WTC11 (cell line): ENCODE results near the gene RNF44. TPM values are rescaled to one million over a fixed set of nuclear protein-coding genes. Genes with fewer than 3 reads are reported as not detected.

Experiments used
- ATAC-seq: fragments of 200-7000 bp; cut with Tn5 transposase; 2 replicates; pipeline ENCODE4 v1.10.0; 2021; ENCODE audit warnings: mild to moderate bottlenecking, moderate library complexity
- CTCF ChIA-PET: fragments of 300-600 bp; sonication (Branson Sonifier 250); formaldehyde crosslinking; loops from one replicate; lab custom pipeline; 2021; ENCODE audit warnings: antibody characterized with exemption; lab: Charles Lee
- POLR2A ChIA-PET: fragments of 350-600 bp; sonication (Branson Sonifier 250); formaldehyde crosslinking; loops from one replicate; lab custom pipeline; 2021; ENCODE audit warnings: antibody characterized with exemption; lab: Charles Lee
- DNase-seq: peaks from one replicate; pipeline ENCODE4 v3.0.0; 2021; ENCODE audit warnings: low spot score
- H3K27ac Mint-ChIP-seq: 2 replicates; pipeline ENCODE4 v1.8.0; 2021; ENCODE audit warnings: mixed read lengths
- H3K27me3 Mint-ChIP-seq: 2 replicates; pipeline ENCODE4 v1.8.0; 2021; ENCODE audit warnings: low read depth, mild to moderate bottlenecking, moderate library complexity, mixed read lengths
- H3K36me3 Mint-ChIP-seq: 2 replicates; pipeline ENCODE4 v1.8.0; 2021; ENCODE audit warnings: mixed read lengths
- H3K4me1 Mint-ChIP-seq: 2 replicates; pipeline ENCODE4 v1.8.0; 2022; ENCODE audit warnings: mixed read lengths
- H3K4me3 Mint-ChIP-seq: 2 replicates; pipeline ENCODE4 v1.8.0; 2021; ENCODE audit warnings: mild to moderate bottlenecking, moderate library complexity, mixed read lengths
- H3K9me3 Mint-ChIP-seq: 2 replicates; pipeline ENCODE4 v1.8.0; 2021; ENCODE audit warnings: mixed read lengths
- ATF6 ChIP-seq: sonication (generic); formaldehyde crosslinking; IDR thresholded peaks from 2 replicates; pipeline ENCODE4 v1.8.1; 2023; ENCODE audit warnings: mild to moderate bottlenecking, missing genetic modification reagents
- CBFB ChIP-seq: sonication (generic); formaldehyde crosslinking; IDR thresholded peaks from 2 replicates; pipeline ENCODE4 v1.8.1; 2022; ENCODE audit warnings: mild to moderate bottlenecking, low read depth, missing genetic modification reagents
- CDX4 ChIP-seq: fragments of 250-450 bp; sonication (Bioruptor Pico); IDR thresholded peaks from 2 replicates; pipeline ENCODE4 v1.9.0; 2021; ENCODE audit warnings: moderate library complexity, mild to moderate bottlenecking, inconsistent platforms, borderline replicate concordance
- E2F4 ChIP-seq: sonication (generic); formaldehyde crosslinking; IDR thresholded peaks from 2 replicates; pipeline ENCODE4 v1.8.1; 2022; ENCODE audit warnings: low read depth, mild to moderate bottlenecking, moderate library complexity, missing genetic modification reagents, borderline replicate concordance
- E2F5 ChIP-seq: sonication (generic); formaldehyde crosslinking; IDR thresholded peaks from 2 replicates; pipeline ENCODE4 v1.8.1; 2022; ENCODE audit warnings: mild to moderate bottlenecking, moderate library complexity, missing genetic modification reagents
- ERG ChIP-seq: fragments of 250-450 bp; sonication (Bioruptor Pico); IDR thresholded peaks from 2 replicates; pipeline ENCODE4 v1.8.0; 2021; ENCODE audit warnings: mild to moderate bottlenecking
- ETV6 ChIP-seq: sonication (generic); formaldehyde crosslinking; IDR thresholded peaks from 2 replicates; pipeline ENCODE4 v1.8.1; 2022; ENCODE audit warnings: mild to moderate bottlenecking, missing genetic modification reagents
- FOXJ3 ChIP-seq: sonication (generic); formaldehyde crosslinking; IDR thresholded peaks from 2 replicates; pipeline ENCODE4 v1.9.0; 2021; ENCODE audit warnings: missing genetic modification reagents, mild to moderate bottlenecking, borderline replicate concordance
- FOXP4 ChIP-seq: sonication (generic); formaldehyde crosslinking; IDR thresholded peaks from 2 replicates; pipeline ENCODE4 v1.8.0; 2022; ENCODE audit warnings: mild to moderate bottlenecking, missing genetic modification reagents
- GABPB1 ChIP-seq: sonication (generic); formaldehyde crosslinking; IDR thresholded peaks from 2 replicates; pipeline ENCODE4 v1.8.1; 2023; ENCODE audit warnings: mild to moderate bottlenecking, missing genetic modification reagents
- GTF2I ChIP-seq: fragments of 250-450 bp; sonication (Bioruptor Pico); conservative IDR thresholded peaks from 2 replicates; pipeline ENCODE4 v1.4.0; 2021; ENCODE audit warnings: mild to moderate bottlenecking
- HMGXB4 ChIP-seq: sonication (generic); formaldehyde crosslinking; IDR thresholded peaks from 2 replicates; pipeline ENCODE4 v1.8.1; 2023; ENCODE audit warnings: mild to moderate bottlenecking, moderate library complexity, missing genetic modification reagents
- IRF2 ChIP-seq: sonication (generic); formaldehyde crosslinking; IDR thresholded peaks from 2 replicates; pipeline ENCODE4 v1.8.0; 2022; ENCODE audit warnings: low read depth, missing genetic modification reagents, borderline replicate concordance
- MLX ChIP-seq: sonication (generic); formaldehyde crosslinking; IDR thresholded peaks from 2 replicates; pipeline ENCODE4 v1.8.1; 2023; ENCODE audit warnings: mild to moderate bottlenecking, missing genetic modification reagents, moderate library complexity
- NFE2L1 ChIP-seq: sonication (generic); formaldehyde crosslinking; IDR thresholded peaks from 2 replicates; pipeline ENCODE4 v1.8.1; 2023; ENCODE audit warnings: missing genetic modification reagents
- NR3C1 ChIP-seq: sonication (generic); formaldehyde crosslinking; conservative IDR thresholded peaks from 2 replicates; pipeline ENCODE4 v1.8.1; 2023; ENCODE audit warnings: low read depth, mild to moderate bottlenecking, missing genetic modification reagents
- SMAD3 ChIP-seq: sonication (generic); formaldehyde crosslinking; IDR thresholded peaks from 2 replicates; pipeline ENCODE4 v1.8.0; 2022; ENCODE audit warnings: missing genetic modification reagents, mild to moderate bottlenecking, borderline replicate concordance
- ZNF219 ChIP-seq: sonication (generic); formaldehyde crosslinking; IDR thresholded peaks from 2 replicates; pipeline ENCODE4 v1.8.0; 2023; ENCODE audit warnings: missing genetic modification reagents, mild to moderate bottlenecking, borderline replicate concordance
- ZNF423 ChIP-seq: fragments of 250-450 bp; sonication (Bioruptor Pico); IDR thresholded peaks from 2 replicates; pipeline ENCODE4 v2.1.2; 2022; ENCODE audit warnings: mild to moderate bottlenecking, moderate library complexity
- total RNA-seq: library from RNA; stranded (reverse); gene quantifications from 3 replicates; pipeline ENCODE4 v1.2.3, GENCODE V29; 2021

Gene RNF44
- total RNA-seq, 1 experiment from 2014 or later: 233 TPM

GRCh38 chr5:176559683-176560082 is 22.5 kb upstream of the RNF44 start:
- POLR2A ChIA-PET: no interaction called here
- H3K4me3 Mint-ChIP-seq: no peak overlapping the region
- no peak overlapping the region for H3K27ac Mint-ChIP-seq
- TF ChIP-seq E2F4 (CRISPR knock-in tag) (no peak), CBFB (CRISPR knock-in tag) (no peak), E2F5 (CRISPR knock-in tag) (no peak), ATF6 (no peak), ETV6 (CRISPR knock-in tag) (no peak), IRF2 (CRISPR knock-in tag) (no peak), ZNF219 (no peak), SMAD3 (CRISPR knock-in tag) (no peak), ERG (CRISPR knock-in tag) (no peak), NFE2L1 (CRISPR knock-in tag) (no peak), GABPB1 (CRISPR knock-in tag) (no peak), NR3C1 (CRISPR knock-in tag) (no peak), CDX4 (CRISPR knock-in tag) (no peak), GTF2I (CRISPR knock-in tag) (no peak), FOXP4 (no peak), ZNF423 (no peak), FOXJ3 (CRISPR knock-in tag) (no peak), MLX (CRISPR knock-in tag) (no peak), HMGXB4 (no peak)
- TF ChIP-seq, all 79 proteins: peak for 0
- peak; percentile 66 for ATAC-seq
- no peaks in the 10 kb centered on the region for H3K36me3 Mint-ChIP-seq
- DNase-seq: no peak
- CTCF ChIA-PET: no interaction called here
- H3K9me3 Mint-ChIP-seq: no peaks in the 10 kb centered on the region
- H3K27me3 Mint-ChIP-seq: no peaks in the 10 kb centered on the region
- peaks cover 9% of the 10 kb centered on the region for H3K4me1 Mint-ChIP-seq
